Hepatocyte (in vitro differentiated cells): Measurements from ENCODE around the gene TMED7. TPM values are rescaled to one million over a fixed set of nuclear protein-coding genes. Genes with fewer than 3 reads are reported as not detected.

Source experiments
- DNase-seq: peaks from one replicate; pipeline ENCODE4 v3.0.0-alpha.2; 2016; ENCODE audit warnings: low spot score
- H2AFZ ChIP-seq: fragments of 200-600 bp; sonication (generic); 2 replicates; pipeline ENCODE4 v1.6.0; 2016; ENCODE audit warnings: antibody characterized with exemption, mild to moderate bottlenecking
- H3K27ac ChIP-seq: fragments of 200-600 bp; sonication (generic); 2 replicates; pipeline ENCODE4 v1.5.1; 2016; ENCODE audit warnings: mild to moderate bottlenecking
- H3K27me3 ChIP-seq: fragments of 200-600 bp; sonication (generic); 2 replicates; pipeline ENCODE4 v1.6.1; 2016
- H3K36me3 ChIP-seq: fragments of 200-600 bp; sonication (generic); replicated peaks from 2 replicates; pipeline ENCODE4 v1.5.1; 2016; ENCODE audit warnings: low read depth; ENCODE audit not compliant: insufficient read depth
- H3K4me1 ChIP-seq: fragments of 200-600 bp; sonication (generic); 2 replicates; pipeline ENCODE4 v1.5.1; 2016; ENCODE audit warnings: mild to moderate bottlenecking, moderate library complexity; ENCODE audit not compliant: insufficient read depth
- H3K4me2 ChIP-seq: fragments of 200-600 bp; sonication (generic); 2 replicates; pipeline ENCODE4 v1.6.0; 2016
- H3K4me3 ChIP-seq: fragments of 200-600 bp; sonication (generic); 2 replicates; pipeline ENCODE4 v1.5.1; 2016; ENCODE audit warnings: mild to moderate bottlenecking
- H3K79me2 ChIP-seq: fragments of 200-600 bp; sonication (generic); 2 replicates; pipeline ENCODE4 v1.6.0; 2017; ENCODE audit warnings: mild to moderate bottlenecking
- H3K9me2 ChIP-seq: fragments of 200-600 bp; sonication (generic); replicated peaks from 2 replicates; pipeline ENCODE4 v1.6.0; 2017; ENCODE audit warnings: mild to moderate bottlenecking; ENCODE audit not compliant: insufficient read depth
- H3K9me3 ChIP-seq: fragments of 200-600 bp; sonication (generic); 2 replicates; pipeline ENCODE4 v1.5.1; 2016; ENCODE audit warnings: low read depth, mild to moderate bottlenecking
- H4K20me1 ChIP-seq: fragments of 200-600 bp; sonication (generic); 2 replicates; pipeline ENCODE4 v1.6.0; 2016; ENCODE audit warnings: mild to moderate bottlenecking; ENCODE audit not compliant: insufficient read depth, poor library complexity, severe bottlenecking
- EZH2 ChIP-seq: fragments of 200-600 bp; sonication (generic); IDR thresholded peaks from 2 replicates; pipeline ENCODE4 v1.6.1; 2016; ENCODE audit warnings: antibody characterized with exemption, mild to moderate bottlenecking, borderline replicate concordance
- EZH2phosphoT487 ChIP-seq: fragments of 200-600 bp; sonication (generic); IDR thresholded peaks from one replicate; pipeline ENCODE4 v1.6.1; 2018; ENCODE audit warnings: antibody characterized with exemption, mild to moderate bottlenecking, low read depth, moderate library complexity; ENCODE audit not compliant: unreplicated experiment, severe bottlenecking
- WGBS: methylation state at CpG from one replicate; pipeline ENCODE4 v1.1.6; 2016; ENCODE audit warnings: low lambda C conversion rate; ENCODE audit errors: missing lambda C conversion rate; 5-methylcytosine and 5-hydroxymethylcytosine counted together
- polyA plus RNA-seq: library from polyadenylated mRNA; unstranded; fragments of >200 nt; fragmentation: Nextera tagmentation; extraction: Ambion mirVana; gene quantifications from 2 replicates; pipeline ENCODE4 v1.2.1, GENCODE V29; 2016
- total RNA-seq: library from RNA; depleted of rRNA; stranded (reverse); fragments of >200 nt; gene quantifications from 2 replicates; pipeline ENCODE4 v1.2.3, GENCODE V29; 2014
- TF ChIP-seq, protein P1 (sequence below): fragments of 200-600 bp; sonication (generic); IDR thresholded peaks from 2 replicates; pipeline ENCODE4 v1.5.1; 2016; ENCODE audit warnings: antibody characterized with exemption, mild to moderate bottlenecking; ENCODE audit not compliant: poor library complexity

The TMED7 gene
- total and polyA plus RNA-seq, 2 experiments from 2014 or later = 88.1 to 214 TPM

- 72% methylated on average over 3 of the region's 3 CpGs for WGBS
- Histone ChIP-seq H3K27ac (no peak overlapping the region), H3K9me2 (no peaks in the 10 kb centered on the region), H2AFZ (no peak overlapping the region), H3K4me2 (no peak overlapping the region), H3K36me3 (no peaks in the 10 kb centered on the region), H3K9me3 (no peaks in the 10 kb centered on the region), H4K20me1 (no peaks in the 10 kb centered on the region), H3K4me1 (no peaks in the 10 kb centered on the region), H3K79me2 (no peaks in the 10 kb centered on the region), H3K4me3 (no peak overlapping the region), H3K27me3 (no peaks in the 10 kb centered on the region)
- DNase-seq = no peak
- TF ChIP-seq EZH2phosphoT487 = no peak
- TF ChIP-seq, protein P1, sequence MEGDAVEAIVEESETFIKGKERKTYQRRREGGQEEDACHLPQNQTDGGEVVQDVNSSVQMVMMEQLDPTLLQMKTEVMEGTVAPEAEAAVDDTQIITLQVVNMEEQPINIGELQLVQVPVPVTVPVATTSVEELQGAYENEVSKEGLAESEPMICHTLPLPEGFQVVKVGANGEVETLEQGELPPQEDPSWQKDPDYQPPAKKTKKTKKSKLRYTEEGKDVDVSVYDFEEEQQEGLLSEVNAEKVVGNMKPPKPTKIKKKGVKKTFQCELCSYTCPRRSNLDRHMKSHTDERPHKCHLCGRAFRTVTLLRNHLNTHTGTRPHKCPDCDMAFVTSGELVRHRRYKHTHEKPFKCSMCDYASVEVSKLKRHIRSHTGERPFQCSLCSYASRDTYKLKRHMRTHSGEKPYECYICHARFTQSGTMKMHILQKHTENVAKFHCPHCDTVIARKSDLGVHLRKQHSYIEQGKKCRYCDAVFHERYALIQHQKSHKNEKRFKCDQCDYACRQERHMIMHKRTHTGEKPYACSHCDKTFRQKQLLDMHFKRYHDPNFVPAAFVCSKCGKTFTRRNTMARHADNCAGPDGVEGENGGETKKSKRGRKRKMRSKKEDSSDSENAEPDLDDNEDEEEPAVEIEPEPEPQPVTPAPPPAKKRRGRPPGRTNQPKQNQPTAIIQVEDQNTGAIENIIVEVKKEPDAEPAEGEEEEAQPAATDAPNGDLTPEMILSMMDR = no peak
Observed at GRCh38 chr5:115583474-115583873, 42.4 kb downstream of the TMED7 start.

DNA sequence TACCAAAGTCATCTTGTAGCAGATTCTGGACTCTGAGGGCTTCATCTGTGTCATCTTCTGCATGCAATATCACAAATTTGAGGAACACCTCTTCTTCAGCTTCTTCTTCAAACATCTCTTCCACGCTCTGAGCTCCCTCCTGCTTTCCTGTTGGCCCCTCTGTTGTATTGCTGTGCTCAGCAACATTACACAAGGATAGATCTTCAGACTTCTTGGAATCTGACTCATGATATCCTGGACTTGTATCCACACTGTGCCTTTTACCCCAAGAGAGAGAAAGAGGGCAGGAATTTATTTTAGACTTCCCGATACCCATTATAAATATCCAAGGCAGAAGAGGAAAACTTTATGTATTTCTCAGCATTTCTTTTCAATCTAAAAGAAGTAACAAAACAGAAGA, 44.9 kb downstream of the TMED7 start:
- no peaks in the 10 kb centered on the region for H3K27me3 ChIP-seq
- H3K4me1 ChIP-seq = no peaks in the 10 kb centered on the region
- DNase-seq = no peak
- no peak for TF ChIP-seq EZH2phosphoT487
- TF ChIP-seq EZH2 = no peak
- TF ChIP-seq, protein P1 = no peak
- H3K4me3 ChIP-seq = no peak overlapping the region
- no peaks in the 10 kb centered on the region for H3K36me3 ChIP-seq
- H3K27ac ChIP-seq = no peak overlapping the region
- no peak overlapping the region for H2AFZ ChIP-seq
- 100% methylated on average over 2 of the region's 2 CpGs for WGBS
- H3K9me2 ChIP-seq = no peaks in the 10 kb centered on the region
- H3K4me2 ChIP-seq = no peak overlapping the region
- H3K9me3 ChIP-seq = no peaks in the 10 kb centered on the region
- no peaks in the 10 kb centered on the region for H4K20me1 ChIP-seq
- no peaks in the 10 kb centered on the region for H3K79me2 ChIP-seq

DNA sequence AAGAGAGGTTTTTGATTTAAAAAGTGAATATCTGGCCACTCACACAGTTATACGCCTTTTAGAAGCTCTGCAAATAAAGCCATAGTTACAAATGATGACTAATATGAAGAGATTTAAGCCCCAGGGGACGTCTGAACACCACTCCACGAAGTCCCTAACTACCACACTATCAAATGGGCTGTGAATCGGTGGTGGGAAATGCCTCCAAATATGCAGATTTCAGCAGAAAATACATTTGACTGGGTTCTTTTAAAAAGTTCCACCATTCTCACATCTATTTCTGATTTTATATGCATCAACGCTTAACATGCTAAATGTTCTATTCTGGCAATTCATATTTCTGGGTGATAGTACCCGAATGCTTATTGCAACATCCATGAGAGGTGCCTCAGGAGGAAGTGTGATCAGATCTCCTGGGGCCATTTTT, 46.1 kb downstream of the TMED7 start:
- H3K9me2 ChIP-seq = no peaks in the 10 kb centered on the region
- H3K27me3 ChIP-seq = no peaks in the 10 kb centered on the region
- TF ChIP-seq EZH2 (no peak), EZH2phosphoT487 (no peak)
- TF ChIP-seq, protein P1 = no peak
- H3K4me1 ChIP-seq = no peaks in the 10 kb centered on the region
- no peak overlapping the region for H3K27ac ChIP-seq
- DNase-seq = no peak
- no peak overlapping the region for H2AFZ ChIP-seq
- no peaks in the 10 kb centered on the region for H3K36me3 ChIP-seq
- no peaks in the 10 kb centered on the region for H3K9me3 ChIP-seq
- no peaks in the 10 kb centered on the region for H4K20me1 ChIP-seq
- H3K79me2 ChIP-seq = no peaks in the 10 kb centered on the region
- no peak overlapping the region for H3K4me2 ChIP-seq
- 86% methylated on average over 6 of the region's 6 CpGs for WGBS
- no peak overlapping the region for H3K4me3 ChIP-seq

DNA sequence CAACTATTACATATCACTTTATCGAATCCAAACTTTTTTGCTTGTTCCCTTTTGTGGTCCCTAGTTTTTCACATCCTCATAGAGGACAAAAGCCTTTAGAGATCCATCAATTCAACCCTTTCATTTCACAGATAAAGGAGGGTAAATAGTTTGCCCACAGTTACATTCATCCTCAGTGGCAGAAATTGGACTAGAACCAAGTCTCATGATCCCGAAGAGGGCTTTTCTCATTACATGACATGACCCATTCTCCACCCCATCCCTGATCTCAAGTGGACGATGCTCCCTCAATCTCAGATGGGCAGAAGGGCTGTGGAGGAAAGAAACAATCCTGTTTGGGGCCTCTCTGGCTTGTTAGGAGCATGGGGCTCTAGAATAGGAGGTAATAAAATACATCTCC, 46.6 kb downstream of the TMED7 start:
- 96% methylated on average over 3 of the region's 3 CpGs for WGBS
- Histone ChIP-seq H3K4me2 (no peak overlapping the region), H4K20me1 (no peaks in the 10 kb centered on the region), H3K9me2 (no peaks in the 10 kb centered on the region), H2AFZ (no peak overlapping the region), H3K79me2 (no peaks in the 10 kb centered on the region), H3K27ac (no peak overlapping the region), H3K9me3 (no peaks in the 10 kb centered on the region), H3K4me3 (no peak overlapping the region), H3K27me3 (no peaks in the 10 kb centered on the region), H3K4me1 (no peaks in the 10 kb centered on the region), H3K36me3 (no peaks in the 10 kb centered on the region)
- TF ChIP-seq EZH2phosphoT487 (no peak), EZH2 (no peak)
- TF ChIP-seq, protein P1 = no peak
- DNase-seq = no peak
